Activated gamma-delta T cell treated with anti-CD3 and anti-CD28 coated beads, Interleukin-2, amount 50 U/mL, for 16 hours (primary cell): ENCODE data around the gene NOX5.
"Not testable (repeated sequence)": the region's sequence is repeated elsewhere in the genome, so short reads cannot be mapped to it uniquely, and the experiment has no call there.

ENCODE experiments used
- DNase-seq: peaks from one replicate; pipeline ENCODE4 v3.0.0-alpha.2; 2020; ENCODE audit warnings: low read depth

NOX5 gene, protein sequence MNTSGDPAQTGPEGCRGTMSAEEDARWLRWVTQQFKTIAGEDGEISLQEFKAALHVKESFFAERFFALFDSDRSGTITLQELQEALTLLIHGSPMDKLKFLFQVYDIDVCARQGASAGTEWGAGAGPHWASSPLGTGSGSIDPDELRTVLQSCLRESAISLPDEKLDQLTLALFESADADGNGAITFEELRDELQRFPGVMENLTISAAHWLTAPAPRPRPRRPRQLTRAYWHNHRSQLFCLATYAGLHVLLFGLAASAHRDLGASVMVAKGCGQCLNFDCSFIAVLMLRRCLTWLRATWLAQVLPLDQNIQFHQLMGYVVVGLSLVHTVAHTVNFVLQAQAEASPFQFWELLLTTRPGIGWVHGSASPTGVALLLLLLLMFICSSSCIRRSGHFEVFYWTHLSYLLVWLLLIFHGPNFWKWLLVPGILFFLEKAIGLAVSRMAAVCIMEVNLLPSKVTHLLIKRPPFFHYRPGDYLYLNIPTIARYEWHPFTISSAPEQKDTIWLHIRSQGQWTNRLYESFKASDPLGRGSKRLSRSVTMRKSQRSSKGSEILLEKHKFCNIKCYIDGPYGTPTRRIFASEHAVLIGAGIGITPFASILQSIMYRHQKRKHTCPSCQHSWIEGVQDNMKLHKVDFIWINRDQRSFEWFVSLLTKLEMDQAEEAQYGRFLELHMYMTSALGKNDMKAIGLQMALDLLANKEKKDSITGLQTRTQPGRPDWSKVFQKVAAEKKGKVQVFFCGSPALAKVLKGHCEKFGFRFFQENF

DNA sequence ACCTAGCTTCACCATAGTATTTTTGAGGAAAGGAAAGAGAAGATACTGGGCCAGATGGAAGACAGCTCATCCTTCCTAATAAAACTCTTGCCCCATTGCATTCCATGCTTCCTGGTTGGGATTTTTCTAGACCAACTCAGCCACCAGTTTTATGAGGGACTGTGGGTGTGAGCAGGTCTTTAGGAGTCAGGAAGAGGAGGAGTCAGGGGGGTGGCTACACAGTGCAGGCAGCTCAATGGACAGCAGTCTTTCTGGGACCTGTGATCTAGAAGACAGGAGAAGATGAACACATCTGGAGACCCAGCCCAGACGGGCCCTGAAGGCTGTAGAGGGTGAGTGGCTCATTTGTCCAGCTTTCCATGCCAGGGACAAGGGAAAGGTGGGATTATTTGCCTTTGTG lies at the start of gene NOX5:
Gene NOX5, plus strand, starts transcription at position 242 of the 400 bp plus-strand sequence. Its CDS starts 41 bp downstream, at position 283.
- no peak for DNase-seq

DNA sequence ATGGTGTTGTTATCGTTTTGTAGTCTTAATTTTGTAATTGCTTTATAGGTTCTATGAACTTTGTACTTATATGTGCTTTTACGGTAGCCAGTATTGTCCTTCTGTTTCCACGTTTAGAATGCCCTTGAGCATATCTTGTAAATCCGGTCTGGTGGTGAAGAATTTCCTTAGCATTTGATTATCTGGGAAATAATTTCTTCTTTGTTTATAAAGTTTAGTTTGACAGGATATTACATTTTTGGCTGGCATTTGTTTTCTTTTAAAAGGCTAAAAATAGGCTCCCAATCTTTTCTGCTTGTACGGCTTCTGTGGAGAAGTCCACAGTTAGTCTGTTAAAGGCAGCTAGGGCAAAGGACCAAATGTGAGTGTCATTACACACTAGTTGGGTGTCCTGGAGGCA lies 47.5 kb upstream of the NOX5 start:
- no peak for DNase-seq

DNA sequence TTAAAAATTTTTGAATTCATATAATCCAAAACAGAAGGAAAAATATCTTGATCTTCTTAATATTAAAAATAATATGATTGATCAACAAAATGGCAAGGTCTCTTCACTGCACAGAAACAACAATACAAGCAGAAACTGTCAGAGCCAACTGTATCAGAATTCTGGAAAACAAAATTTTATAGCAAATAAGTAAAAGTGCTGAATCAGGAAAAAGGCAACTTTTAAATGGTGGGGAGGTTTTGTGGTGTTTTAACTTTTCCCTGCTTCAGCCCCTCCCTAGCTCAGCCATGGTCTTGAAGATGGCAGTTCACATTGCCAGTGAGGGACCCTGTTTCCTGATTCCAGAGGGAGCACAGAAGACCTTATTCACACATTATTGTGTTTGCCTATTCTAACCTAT lies 46.5 kb upstream of the NOX5 start:
- DNase-seq = no peak

DNA sequence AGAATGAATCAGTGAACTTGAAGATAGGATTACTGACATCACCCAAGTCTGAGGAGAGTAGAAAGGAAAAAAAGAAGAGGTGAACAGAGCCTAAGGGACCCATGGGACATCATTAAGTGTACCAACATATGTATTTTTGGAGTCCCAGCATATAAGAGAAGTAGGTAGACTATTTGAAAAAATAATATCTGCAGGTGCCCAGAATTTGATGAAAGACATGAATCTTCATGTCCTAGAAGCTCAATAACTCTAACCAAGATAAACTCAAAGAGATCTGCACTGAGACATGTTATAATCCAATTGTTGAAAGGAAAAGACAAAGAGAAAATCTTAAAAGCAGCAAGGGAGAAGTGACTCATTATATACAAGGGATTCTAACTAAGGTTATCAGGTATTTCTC lies 45.2 kb upstream of the NOX5 start:
- DNase-seq = no peak

DNA sequence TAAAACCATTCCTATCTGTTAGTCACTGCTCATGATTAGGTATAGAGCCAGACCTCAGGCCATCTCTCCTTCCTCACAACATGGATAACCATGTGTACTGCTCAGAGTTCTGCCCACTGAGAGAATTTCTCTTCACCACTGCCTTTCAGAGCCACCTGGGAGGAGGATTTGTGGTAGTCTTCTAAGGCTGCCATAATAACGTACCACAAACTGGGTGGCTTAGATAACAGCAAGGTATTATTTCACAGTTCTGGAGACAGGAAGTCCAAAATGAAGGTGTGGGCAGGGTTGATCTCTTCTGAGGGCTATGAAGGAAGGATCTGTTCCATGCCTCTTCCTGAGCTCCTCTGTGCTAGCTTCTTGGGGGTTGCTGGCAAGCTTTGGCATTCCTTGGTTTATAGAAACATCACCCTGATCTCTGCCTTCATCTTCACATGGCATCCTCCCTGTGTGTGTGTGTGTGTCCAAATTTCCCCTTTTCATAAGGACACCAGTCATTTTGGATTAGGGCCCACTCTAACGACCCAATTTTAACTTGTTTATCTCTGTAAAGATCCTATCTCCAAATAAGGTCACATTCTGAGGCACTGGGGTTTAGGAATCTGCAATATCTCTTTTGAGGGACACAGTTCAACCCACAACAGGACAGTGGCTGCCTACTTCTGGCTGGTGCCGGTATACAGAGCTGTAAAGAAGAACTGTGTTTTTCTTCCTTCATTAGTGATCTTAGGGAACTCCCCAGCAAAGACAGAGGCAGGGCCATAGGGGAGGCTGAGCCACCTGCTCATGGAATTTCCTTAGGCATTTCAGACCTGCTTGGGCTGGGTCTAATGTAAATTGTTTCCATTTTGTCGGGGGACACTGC lies 42.1 kb upstream of the NOX5 start:
- DNase-seq = no peak

DNA sequence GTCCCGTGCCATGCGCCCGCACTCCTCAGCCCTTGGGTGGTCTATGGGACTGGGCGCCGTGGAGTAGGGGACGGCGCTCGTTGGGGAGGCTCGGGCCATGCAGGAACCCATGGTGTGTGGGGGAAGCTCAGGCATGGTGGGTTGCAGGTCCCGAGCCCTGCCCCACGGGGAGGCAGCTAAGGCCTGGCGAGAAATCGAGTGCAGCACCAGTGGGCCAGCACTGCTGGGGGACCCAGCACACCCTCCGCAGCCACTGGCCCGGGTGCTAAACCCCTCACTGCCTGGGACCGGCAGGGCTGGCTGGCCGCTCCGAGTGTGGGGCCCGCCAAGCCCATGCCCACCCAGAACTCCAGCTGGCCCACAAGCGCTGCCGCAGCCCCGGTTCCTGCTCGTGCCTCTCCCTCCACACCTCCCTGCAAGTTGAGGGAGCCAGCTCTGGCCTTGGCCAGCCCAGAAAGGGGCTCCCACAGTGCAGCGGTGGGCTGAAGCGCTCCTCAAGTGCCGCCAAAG lies 38.8 kb upstream of the NOX5 start:
- not testable (repeated sequence) for DNase-seq

DNA sequence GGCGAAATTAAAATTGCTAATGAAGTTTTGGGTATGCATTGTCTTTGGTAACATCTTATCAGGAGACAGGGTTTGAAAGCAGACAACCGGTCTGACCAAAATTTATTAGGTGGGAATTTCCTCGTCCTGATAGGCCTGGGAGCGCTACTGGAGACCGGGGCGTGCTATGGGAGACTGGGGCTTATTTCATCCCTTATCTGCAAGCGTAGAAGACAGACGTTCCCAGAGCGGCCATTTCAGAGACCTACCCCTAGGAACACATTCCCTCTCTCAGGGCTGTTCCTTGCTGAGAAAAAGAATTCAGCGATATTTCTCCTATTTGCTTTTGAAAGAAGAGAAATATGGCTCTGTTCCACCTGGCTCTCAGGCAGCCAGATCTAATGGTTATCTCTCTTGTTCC lies 37.1 kb upstream of the NOX5 start:
- not testable (repeated sequence) for DNase-seq

DNA sequence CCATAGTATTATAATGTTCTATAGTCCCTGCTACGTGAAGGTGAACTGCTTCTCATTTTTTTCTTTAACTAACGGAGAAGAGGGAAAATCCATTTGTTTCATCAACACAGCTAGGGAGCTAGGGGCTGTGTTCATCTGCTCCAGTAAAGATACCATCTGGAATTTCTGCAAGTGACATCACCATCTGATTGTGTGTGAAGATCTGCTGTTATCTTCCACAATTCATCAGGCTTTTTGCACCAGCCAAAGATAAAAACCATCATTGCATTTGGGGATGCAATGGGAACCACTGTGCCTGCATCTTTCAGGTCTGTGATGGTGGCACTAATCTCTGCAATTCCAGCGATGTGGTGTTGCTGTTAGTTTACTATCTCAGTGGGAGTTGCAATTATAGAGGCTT lies 35.5 kb upstream of the NOX5 start:
- no peak for DNase-seq

DNA sequence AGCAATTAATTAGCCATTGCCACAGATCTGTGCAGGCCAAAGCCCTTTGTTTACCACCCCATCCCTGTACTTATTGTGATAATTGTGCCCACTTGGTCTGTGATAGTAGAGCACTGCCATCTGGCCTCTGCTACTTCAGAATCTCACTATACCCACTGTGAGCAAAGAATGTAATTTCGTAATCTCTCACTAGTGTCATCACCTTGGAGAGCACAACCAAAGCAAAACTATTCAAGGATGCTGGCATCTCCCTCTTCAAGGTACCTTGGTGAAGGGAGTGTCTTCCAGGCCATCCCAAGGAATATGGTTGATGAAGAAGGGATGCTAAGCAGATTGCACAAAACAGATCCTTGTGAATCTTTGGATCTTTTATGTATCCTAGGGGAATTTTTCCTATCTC lies 34.7 kb upstream of the NOX5 start:
- no peak for DNase-seq

DNA sequence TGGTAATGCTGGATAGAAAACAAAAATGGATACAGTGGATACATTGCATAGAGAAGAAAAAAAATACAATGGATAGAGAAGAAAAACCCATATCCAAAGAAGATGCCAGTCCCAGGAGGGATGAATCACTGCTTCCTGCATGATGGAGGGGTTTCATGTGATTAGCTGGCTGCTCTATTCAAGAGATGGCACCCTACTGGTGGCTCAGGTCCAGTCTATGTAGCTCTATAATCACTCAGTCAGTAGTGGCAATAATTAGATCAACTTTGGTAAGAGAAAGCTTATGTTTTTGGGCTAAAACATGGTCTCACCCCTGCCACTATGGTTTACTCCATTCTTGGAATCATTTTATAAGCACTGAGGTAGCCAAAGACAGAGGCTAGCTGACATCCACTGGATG lies 33.7 kb upstream of the NOX5 start:
- no peak for DNase-seq

DNA sequence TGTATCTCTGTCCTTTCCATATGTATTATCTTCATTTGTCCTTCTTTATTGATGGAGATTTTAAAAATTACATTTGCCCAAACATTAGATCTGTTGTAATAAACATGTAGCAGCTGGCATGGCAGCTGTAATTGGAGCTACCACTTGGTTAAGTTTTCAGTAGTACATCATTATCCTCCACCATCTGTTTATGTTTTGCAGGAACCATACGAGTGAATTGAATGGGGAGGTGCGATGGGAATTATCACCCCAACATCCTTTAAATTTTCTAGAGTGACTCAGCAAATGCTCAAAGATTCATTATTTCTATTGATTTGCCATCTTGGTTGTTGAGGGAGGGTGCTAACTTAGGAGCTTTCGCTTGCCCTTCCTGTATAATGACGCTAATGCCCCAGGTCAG lies 32.6 kb upstream of the NOX5 start:
- no peak for DNase-seq

DNA sequence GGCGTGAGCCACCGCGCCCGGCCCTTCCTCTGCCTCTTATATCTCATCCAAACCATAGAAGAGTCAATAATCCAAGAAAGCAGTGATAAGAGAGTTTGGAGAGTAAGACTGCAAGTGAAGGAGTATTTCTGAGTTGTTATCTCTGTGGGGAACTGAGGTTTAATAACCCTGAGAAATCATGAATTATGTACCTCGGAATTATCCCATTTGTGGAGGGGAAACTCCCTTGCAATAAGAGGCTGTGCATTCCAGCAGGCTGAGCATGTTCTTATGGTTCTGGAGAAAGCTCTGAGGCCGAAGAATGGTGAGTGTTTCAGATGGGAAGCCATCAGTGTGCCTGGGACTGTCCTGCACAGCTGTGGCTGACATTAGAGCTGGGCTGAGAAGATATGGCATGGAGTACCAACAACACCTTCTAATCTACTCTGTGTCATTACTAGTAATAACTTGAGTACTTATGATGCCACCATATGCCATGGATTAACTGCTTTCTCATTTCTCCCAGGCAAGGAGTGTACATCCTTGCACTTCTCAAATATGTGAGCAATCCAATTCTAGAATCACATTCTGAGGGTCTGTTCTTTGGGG lies 31.4 kb upstream of the NOX5 start:
- no peak for DNase-seq

DNA sequence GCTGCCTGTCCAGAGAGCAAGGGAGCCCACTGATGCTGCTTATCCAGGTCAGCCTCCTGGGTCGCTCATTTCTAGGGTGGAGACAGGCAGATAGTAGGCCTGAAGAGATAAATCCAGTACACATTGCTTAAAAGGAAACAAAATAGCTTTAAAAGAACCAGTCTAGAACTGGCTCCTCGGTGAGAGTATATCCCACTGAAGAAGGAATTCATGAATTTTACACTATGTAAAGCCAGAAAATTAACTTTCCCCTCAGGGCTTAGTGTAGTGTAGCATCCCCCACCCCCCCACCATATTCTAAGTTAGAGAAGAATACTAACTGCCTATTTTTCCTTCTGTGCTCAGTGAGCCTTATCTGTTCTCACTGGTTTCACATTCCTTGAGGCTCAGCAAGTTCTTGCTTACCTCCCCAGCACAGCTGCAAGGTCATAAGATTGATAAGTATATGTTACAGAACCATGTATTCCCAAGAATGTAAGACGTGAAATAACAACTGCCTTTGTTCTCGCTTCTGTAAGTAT lies 30.5 kb upstream of the NOX5 start:
- DNase-seq = no peak

DNA sequence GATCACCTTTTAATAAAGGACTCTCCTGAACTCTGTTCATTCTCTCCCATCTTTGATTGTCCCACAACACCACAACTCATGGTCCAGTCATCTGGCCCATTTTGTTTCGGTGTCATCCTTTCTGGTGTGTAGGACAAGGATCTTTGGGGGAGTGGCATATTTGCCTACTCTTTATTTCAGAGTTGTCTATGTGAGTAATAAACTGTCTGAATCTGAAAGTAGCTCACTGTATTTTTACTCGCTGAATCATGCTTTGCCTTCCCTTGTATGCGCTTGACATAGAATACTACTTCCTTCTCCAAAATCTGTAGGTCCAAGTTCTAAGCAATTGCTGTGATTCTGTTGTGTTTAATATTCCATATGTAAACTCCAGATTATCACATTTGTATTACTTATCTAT lies 29.9 kb upstream of the NOX5 start:
- DNase-seq = no peak

DNA sequence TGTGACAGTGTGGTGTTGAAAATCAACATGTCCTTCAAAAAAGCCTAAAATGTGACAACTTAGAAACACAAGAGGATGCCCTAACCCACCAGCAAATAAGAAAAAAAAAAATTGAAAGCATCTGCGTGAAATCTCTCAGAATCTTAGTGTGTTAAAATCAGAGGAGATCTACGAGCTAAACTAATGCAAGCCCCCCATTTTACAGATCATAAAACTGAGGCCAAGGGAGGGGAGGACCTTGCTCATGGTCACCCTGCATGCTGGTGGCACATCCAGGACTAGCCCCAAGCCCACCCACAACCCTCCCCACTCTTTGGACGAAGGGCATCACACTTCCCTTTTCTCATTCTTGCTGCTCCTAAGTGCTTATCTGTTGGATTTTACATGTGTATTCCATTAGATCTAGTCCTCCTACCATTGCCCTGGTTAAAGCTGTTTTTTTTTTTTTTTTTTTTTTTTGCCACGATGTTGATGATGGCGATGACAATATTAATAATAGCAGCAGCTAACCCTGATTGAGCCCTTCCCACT lies 29.1 kb upstream of the NOX5 start:
- no peak for DNase-seq

DNA sequence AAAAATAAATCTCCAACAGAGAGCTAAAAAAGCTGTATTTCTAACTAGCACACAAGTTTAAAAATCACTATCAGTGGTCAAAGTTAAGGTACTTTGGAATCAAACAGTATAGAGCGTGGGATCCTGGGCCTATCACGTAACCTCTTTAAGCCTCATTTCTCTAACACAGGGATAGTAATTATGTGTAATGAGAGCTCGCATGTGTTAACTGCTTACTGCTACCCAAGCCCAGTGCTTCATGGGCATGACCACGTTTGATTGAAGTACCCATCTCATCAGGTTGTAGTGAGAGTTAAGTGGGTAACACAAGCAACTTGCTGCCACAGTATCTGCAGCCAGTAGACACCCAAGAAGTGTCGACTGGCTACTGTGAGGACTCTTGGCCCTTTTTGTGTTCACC lies 28.2 kb upstream of the NOX5 start:
- DNase-seq = no peak

DNA sequence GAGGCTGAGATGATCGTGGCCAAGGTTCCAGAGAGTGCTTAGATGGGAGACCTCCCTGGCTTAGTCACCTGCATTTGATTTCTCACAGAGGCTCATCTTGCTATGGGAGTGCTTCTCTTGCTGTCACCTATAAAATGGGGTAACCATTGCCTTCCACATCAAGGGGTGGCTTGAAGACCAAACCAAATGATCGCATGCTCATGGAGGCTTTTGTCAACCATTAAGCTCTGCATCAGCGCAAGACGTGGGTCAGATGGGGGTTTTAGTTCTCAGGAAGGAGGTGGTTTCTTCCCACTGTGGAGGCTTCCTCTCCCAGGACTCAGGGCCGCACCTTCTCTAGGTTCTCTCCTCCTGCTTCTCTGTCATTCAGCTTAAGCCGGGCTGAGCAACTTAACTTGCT lies 27.4 kb upstream of the NOX5 start:
- no peak for DNase-seq

DNA sequence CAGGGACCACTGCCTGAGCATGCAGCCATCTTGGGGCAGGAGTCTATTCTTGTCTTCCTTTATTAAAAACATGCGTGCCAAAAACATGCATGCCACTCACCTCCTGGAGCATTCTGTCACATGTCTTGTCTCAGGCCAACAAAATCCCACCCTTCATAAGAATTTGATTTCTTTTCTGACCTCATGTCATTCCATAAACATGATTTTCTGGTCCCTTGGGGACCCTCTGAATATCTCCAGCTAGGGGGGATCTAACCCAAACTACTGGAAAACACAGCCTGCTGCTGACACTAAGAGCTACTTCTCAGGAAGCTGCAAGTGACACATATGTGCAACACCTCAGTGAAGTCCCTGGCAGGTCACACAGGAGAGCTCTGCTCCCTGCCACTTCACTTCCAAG lies 26.8 kb upstream of the NOX5 start:
- no peak for DNase-seq

DNA sequence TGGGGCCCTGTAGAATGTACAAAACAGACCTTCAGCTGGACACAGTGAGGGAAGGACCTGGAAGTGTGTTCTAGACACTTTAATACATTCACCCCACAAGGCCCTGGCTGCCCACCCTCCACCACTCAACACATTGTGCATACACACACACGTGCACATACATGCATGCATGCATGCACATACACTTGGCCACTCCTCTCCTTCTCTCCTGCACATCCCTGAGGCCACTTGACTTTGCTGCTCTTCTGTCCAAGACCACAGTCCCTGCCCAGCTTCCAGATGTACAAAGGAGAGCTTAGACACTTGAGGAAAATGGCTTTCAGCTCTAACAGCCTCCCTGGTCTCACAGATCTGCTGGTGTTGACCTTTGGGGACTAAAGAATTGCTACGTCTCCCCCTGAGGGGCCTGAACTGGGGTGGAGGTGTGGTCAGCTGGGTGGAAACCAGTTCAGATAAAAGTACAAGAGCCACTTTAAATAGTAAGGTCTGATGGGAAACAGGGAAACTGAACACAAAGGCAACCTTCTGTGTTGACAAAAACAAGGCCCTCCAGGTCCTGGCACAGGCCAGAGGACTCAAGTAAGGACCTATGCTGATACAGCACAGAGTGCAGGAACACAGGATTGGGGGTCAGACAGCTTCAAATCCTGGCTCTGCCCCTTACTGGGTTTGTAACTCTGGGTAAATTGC lies 24.8 kb upstream of the NOX5 start:
- DNase-seq = no peak

DNA sequence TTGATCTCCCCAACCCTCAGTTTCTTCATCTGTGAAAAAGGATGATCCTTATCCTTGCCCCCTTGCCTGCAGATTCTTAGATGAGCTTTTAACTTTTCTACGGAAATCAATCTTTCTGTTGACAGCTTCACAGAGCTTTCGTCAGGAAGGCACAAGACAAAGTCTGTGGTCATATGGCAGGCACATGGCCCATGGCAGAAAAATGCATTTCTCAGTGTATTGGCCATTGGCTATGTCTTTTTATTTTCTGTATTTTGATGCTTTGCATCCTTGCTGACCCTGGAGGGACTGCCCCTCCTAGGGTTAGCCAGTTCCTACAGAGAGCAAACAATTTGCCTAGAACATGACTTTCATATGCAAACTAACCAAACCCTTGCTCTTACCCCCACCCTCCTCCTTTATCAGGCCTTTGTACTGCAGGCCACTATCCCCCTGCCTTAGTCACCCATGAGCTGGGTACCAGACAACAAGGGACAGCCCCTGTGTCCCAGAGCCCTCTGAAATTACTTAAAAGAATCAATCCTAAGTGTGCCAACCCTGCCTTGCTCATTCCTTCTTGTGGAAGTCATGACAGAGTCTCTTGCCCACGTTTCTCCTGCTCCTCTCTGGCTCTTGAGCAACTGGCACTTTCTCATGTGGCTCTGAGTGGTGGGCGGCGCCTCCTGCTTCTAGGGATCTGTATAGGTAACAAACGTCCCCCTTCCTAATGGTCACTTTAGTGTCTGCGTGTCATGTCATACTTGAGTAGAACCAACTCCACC lies 24.1 kb upstream of the NOX5 start:
- DNase-seq = no peak
